ENCODE results near the gene TEDC1.
"Not testable (repeated sequence)": the region's sequence is repeated elsewhere in the genome, so short reads cannot be mapped to it uniquely, and the experiment has no call there.

Gene TEDC1

GRCh38 chr14:105537580-105538474, 46.8 kb downstream of the TEDC1 start:
- peak; percentile 85 for TF ChIP-seq CTCF (IDR thresholded peaks at IDR 0.05; ENCODE audit: control insufficient read depth, extremely low read depth, insufficient read depth)
- H3K4me3 ChIP-seq (ENCODE audit: low read depth, low read length), result no peak overlapping the region
- no peak for DNase-seq (ENCODE audit: low read depth)

- H3K4me3 ChIP-seq (ENCODE audit: low read depth, low read length), result no peak overlapping the region
- no peak for TF ChIP-seq CTCF (IDR thresholded peaks at IDR 0.05; ENCODE audit: control insufficient read depth, extremely low read depth, insufficient read depth)
- no peak for DNase-seq (ENCODE audit: low read depth)
Measured at GRCh38 chr14:105538481-105539049, 47.5 kb downstream of the TEDC1 start.

GRCh38 chr14:105540811-105541210, 49.8 kb downstream of the TEDC1 start:
- no peak for TF ChIP-seq CTCF (IDR thresholded peaks at IDR 0.05; ENCODE audit: control insufficient read depth, extremely low read depth, insufficient read depth)

GRCh38 chr14:105541218-105541875, 50.3 kb downstream of the TEDC1 start:
- DNase-seq (ENCODE audit: low read depth), result no peak
- no peak overlapping the region for H3K4me3 ChIP-seq (ENCODE audit: low read depth, low read length)
- TF ChIP-seq CTCF (IDR thresholded peaks at IDR 0.05; ENCODE audit: control insufficient read depth, extremely low read depth, insufficient read depth), result no peak

More at GRCh38 chr14:105540811-105541210, 49.8 kb downstream of the TEDC1 start:
- H3K4me3 ChIP-seq (ENCODE audit: low read depth, low read length), result no peak overlapping the region
- DNase-seq (ENCODE audit: low read depth), result no peak

GRCh38 chr14:105545676-105546075, 54.6 kb downstream of the TEDC1 start:
- H3K4me3 ChIP-seq (ENCODE audit: low read depth, low read length); DNase-seq (ENCODE audit: low read depth): not testable (repeated sequence)

GRCh38 chr14:105546410-105546809, 55.4 kb downstream of the TEDC1 start:
- not testable (repeated sequence) for DNase-seq (ENCODE audit: low read depth); H3K4me3 ChIP-seq (ENCODE audit: low read depth, low read length)

- not testable (repeated sequence) for DNase-seq (ENCODE audit: low read depth); H3K4me3 ChIP-seq (ENCODE audit: low read depth, low read length)
Measured at GRCh38 chr14:105547072-105547471, 56.0 kb downstream of the TEDC1 start.

GRCh38 chr14:105547741-105548169, 56.7 kb downstream of the TEDC1 start:
- TF ChIP-seq CTCF (IDR thresholded peaks at IDR 0.05; ENCODE audit: control insufficient read depth, extremely low read depth, insufficient read depth), result no peak
- no peak for DNase-seq (ENCODE audit: low read depth)
- no peak overlapping the region for H3K4me3 ChIP-seq (ENCODE audit: low read depth, low read length)

Measured in LNCaP clone FGC (cell line).